Neural cell (in vitro differentiated cells): ENCODE measurements around the gene ACAD9.

Experiments used
- EZH2 ChIP-seq: fragments of 200-600, 300-800 bp; shearing (Covaris generic), sonication (generic); IDR thresholded peaks from 2 replicates; pipeline ENCODE4 v1.6.1; 2014; ENCODE audit warnings: antibody characterized with exemption, low read length, borderline replicate concordance, mild to moderate bottlenecking; ENCODE audit not compliant: insufficient read depth, poor library complexity, severe bottlenecking
- POLR2AphosphoS5 ChIP-seq: IDR thresholded peaks from 2 replicates; pipeline ENCODE4 v1.6.1; 2012
- RAD21 ChIP-seq: fragments of 450-650 bp; conservative IDR thresholded peaks from 2 replicates; pipeline ENCODE4 v1.6.1; 2014; ENCODE audit warnings: antibody characterized with exemption, mild to moderate bottlenecking, moderate library complexity
- SMC3 ChIP-seq: fragments of 450-650 bp; conservative IDR thresholded peaks from 2 replicates; pipeline ENCODE4 v1.6.1; 2014; ENCODE audit warnings: antibody characterized with exemption, mild to moderate bottlenecking, moderate library complexity; ENCODE audit not compliant: poor library complexity
- TF ChIP-seq, protein P1 (sequence below): fragments of 450-650 bp; IDR thresholded peaks from 2 replicates; pipeline ENCODE4 v1.5.1; 2014; ENCODE audit warnings: antibody characterized with exemption, mild to moderate bottlenecking, moderate library complexity; ENCODE audit not compliant: poor library complexity, severe bottlenecking
- TF ChIP-seq, protein P2 (sequence below): IDR thresholded peaks from 2 replicates; pipeline ENCODE4 v1.6.1; 2012; ENCODE audit warnings: borderline replicate concordance

DNA sequence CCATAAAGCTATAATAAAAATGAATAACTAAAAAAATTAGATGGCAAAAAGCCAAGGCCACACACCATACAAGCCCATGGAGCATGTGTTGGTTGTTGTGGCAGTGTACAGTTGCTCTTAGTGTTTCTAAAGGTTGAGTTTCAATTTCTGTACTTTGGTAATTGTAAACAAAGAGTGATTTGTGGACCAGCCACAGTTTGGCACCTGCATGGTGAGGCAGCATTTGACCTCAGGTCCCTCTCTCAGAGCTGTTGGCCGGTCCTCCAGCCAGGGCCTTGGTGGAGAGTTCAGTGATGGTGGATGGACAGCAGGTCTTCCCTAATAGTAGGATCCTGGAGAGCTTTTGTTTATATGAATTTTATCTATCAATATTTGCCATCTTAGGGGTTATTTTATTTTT, 5.6 kb downstream of the ACAD9 start:
- TF ChIP-seq, protein P1, sequence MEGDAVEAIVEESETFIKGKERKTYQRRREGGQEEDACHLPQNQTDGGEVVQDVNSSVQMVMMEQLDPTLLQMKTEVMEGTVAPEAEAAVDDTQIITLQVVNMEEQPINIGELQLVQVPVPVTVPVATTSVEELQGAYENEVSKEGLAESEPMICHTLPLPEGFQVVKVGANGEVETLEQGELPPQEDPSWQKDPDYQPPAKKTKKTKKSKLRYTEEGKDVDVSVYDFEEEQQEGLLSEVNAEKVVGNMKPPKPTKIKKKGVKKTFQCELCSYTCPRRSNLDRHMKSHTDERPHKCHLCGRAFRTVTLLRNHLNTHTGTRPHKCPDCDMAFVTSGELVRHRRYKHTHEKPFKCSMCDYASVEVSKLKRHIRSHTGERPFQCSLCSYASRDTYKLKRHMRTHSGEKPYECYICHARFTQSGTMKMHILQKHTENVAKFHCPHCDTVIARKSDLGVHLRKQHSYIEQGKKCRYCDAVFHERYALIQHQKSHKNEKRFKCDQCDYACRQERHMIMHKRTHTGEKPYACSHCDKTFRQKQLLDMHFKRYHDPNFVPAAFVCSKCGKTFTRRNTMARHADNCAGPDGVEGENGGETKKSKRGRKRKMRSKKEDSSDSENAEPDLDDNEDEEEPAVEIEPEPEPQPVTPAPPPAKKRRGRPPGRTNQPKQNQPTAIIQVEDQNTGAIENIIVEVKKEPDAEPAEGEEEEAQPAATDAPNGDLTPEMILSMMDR = no peak
- TF ChIP-seq RAD21 = no peak
- TF ChIP-seq POLR2AphosphoS5 = no peak
- TF ChIP-seq, protein P2, sequence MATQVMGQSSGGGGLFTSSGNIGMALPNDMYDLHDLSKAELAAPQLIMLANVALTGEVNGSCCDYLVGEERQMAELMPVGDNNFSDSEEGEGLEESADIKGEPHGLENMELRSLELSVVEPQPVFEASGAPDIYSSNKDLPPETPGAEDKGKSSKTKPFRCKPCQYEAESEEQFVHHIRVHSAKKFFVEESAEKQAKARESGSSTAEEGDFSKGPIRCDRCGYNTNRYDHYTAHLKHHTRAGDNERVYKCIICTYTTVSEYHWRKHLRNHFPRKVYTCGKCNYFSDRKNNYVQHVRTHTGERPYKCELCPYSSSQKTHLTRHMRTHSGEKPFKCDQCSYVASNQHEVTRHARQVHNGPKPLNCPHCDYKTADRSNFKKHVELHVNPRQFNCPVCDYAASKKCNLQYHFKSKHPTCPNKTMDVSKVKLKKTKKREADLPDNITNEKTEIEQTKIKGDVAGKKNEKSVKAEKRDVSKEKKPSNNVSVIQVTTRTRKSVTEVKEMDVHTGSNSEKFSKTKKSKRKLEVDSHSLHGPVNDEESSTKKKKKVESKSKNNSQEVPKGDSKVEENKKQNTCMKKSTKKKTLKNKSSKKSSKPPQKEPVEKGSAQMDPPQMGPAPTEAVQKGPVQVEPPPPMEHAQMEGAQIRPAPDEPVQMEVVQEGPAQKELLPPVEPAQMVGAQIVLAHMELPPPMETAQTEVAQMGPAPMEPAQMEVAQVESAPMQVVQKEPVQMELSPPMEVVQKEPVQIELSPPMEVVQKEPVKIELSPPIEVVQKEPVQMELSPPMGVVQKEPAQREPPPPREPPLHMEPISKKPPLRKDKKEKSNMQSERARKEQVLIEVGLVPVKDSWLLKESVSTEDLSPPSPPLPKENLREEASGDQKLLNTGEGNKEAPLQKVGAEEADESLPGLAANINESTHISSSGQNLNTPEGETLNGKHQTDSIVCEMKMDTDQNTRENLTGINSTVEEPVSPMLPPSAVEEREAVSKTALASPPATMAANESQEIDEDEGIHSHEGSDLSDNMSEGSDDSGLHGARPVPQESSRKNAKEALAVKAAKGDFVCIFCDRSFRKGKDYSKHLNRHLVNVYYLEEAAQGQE = no peak
- no peak for TF ChIP-seq SMC3
- TF ChIP-seq EZH2 = no peak
